SK-N-SH (cell line): ENCODE data around the gene ADAMTS2. TPM values are rescaled to one million over a fixed set of nuclear protein-coding genes. Genes with fewer than 3 reads are reported as not detected.

ENCODE experiments used
- CTCF ChIA-PET: fragments of 300-600, 350-600 bp; formaldehyde crosslinking; extraction: SDS; loops from one replicate; lab custom pipeline; 2021; lab: Yijun Ruan, JAX
- POLR2A ChIA-PET: fragments of 350-600 bp; sonication (Branson Sonifier 250); formaldehyde crosslinking; extraction: SDS; loops from one replicate; lab custom pipeline; 2020; ENCODE audit warnings: antibody characterized with exemption, inconsistent platforms; lab: Yijun Ruan, JAX
- DNase-seq: peaks from one replicate; pipeline ENCODE4 v3.0.0; 2012
- H2AFZ ChIP-seq: fragments of 200-600 bp; sonication (generic); 2 replicates; pipeline ENCODE4 v1.8.1; 2016; ENCODE audit warnings: antibody characterized with exemption, mild to moderate bottlenecking, low read depth
- H3F3A ChIP-seq: fragments of 200-600 bp; sonication (generic); replicated peaks from 2 replicates; pipeline ENCODE3; 2016; ENCODE audit warnings: antibody characterized with exemption, mild to moderate bottlenecking; ENCODE audit not compliant: insufficient read depth
- H3K27ac ChIP-seq, 2 experiments: fragments of 200-500 bp in 1 of 2; fragments of 200-600 bp in 1 of 2; sonication (Bioruptor generic) in 1 of 2; sonication (generic), shearing (Covaris generic) in 1 of 2; 2 replicates each; pipeline versions ENCODE4 v1.5.1 to v1.6.1; 2014 to 2016; ENCODE audit warnings: low read depth in 2 of 2, inconsistent platforms in 1 of 2, low read length in 1 of 2, mild to moderate bottlenecking in 1 of 2, mixed read lengths in 1 of 2
- H3K27me3 ChIP-seq: fragments of 200-600 bp; sonication (generic), shearing (Covaris generic); 2 replicates; pipeline ENCODE4 v1.6.1; 2016; ENCODE audit warnings: mixed run types; ENCODE audit not compliant: insufficient read depth
- H3K36me3 ChIP-seq, 2 experiments: fragments of 200-500 bp in 1 of 2; fragments of 200-600 bp in 1 of 2; sonication (Bioruptor generic) in 1 of 2; sonication (generic) in 1 of 2; replicated peaks in 1 of 2; 2 replicates each; pipeline versions ENCODE3 to v1.5.1; 2014 to 2016; ENCODE audit warnings: low read length in 1 of 2, mild to moderate bottlenecking in 1 of 2; ENCODE audit not compliant: insufficient read depth in 2 of 2, control insufficient read depth in 1 of 2
- H3K4me1 ChIP-seq, 2 experiments: fragments of 200-500 bp in 1 of 2; fragments of 200-600 bp in 1 of 2; sonication (Bioruptor generic) in 1 of 2; sonication (generic), shearing (Covaris generic) in 1 of 2; 2 replicates each; pipeline versions ENCODE4 v1.5.1 to v1.6.1; 2014 to 2016; ENCODE audit warnings: low read depth in 1 of 2, low read length in 1 of 2, mixed run types in 1 of 2; ENCODE audit not compliant: insufficient read depth in 2 of 2, control insufficient read depth in 1 of 2
- H3K4me2 ChIP-seq: fragments of 200-600 bp; sonication (generic), shearing (Covaris generic); 2 replicates; pipeline ENCODE4 v1.6.1; 2017; ENCODE audit warnings: mixed run types
- H3K4me3 ChIP-seq, 2 experiments: fragments of 200-500 bp in 1 of 2; fragments of 200-600 bp in 1 of 2; sonication (Bioruptor generic) in 1 of 2; sonication (generic), shearing (Covaris generic) in 1 of 2; 2 replicates each; pipeline versions ENCODE4 v1.5.1 to v1.8.1; 2014 to 2016; ENCODE audit warnings: low read depth in 2 of 2, inconsistent platforms in 1 of 2, low read length in 1 of 2, mild to moderate bottlenecking in 1 of 2, mixed read lengths in 1 of 2, moderate library complexity in 1 of 2
- H3K79me2 ChIP-seq: fragments of 200-600 bp; sonication (generic); 2 replicates; pipeline ENCODE4 v1.8.1; 2017; ENCODE audit warnings: mild to moderate bottlenecking; ENCODE audit not compliant: insufficient read depth
- H3K9ac ChIP-seq: fragments of 200-600 bp; sonication (generic); 2 replicates; pipeline ENCODE4 v1.6.1; 2017; ENCODE audit warnings: mixed run types
- H3K9me2 ChIP-seq: fragments of 200-600 bp; sonication (generic); 2 replicates; pipeline ENCODE4 v1.6.1; 2017; ENCODE audit warnings: mixed run types
- H3K9me3 ChIP-seq: fragments of 200-600 bp; sonication (generic); 2 replicates; pipeline ENCODE4 v1.6.1; 2017; ENCODE audit warnings: mixed run types, mild to moderate bottlenecking, moderate library complexity
- H4K20me1 ChIP-seq: fragments of 200-600 bp; sonication (generic); 2 replicates; pipeline ENCODE4 v1.6.1; 2017; ENCODE audit warnings: mild to moderate bottlenecking, mixed run types; ENCODE audit not compliant: insufficient read depth
- ELF1 ChIP-seq: IDR thresholded peaks from 2 replicates; pipeline ENCODE4 v1.4.0; 2012
- FOSL2 ChIP-seq: IDR thresholded peaks from 2 replicates; pipeline ENCODE4 v1.4.0; 2012; ENCODE audit warnings: low read depth, mild to moderate bottlenecking, moderate library complexity, borderline replicate concordance
- FOXM1 ChIP-seq: IDR thresholded peaks from 2 replicates; pipeline ENCODE4 v1.4.0; 2012; ENCODE audit warnings: low read depth, mild to moderate bottlenecking
- MEF2A ChIP-seq: IDR thresholded peaks from 2 replicates; pipeline ENCODE4 v1.4.0; 2012; ENCODE audit warnings: low read depth, borderline replicate concordance
- NFIC ChIP-seq: IDR thresholded peaks from 2 replicates; pipeline ENCODE4 v1.4.0; 2012; ENCODE audit warnings: borderline replicate concordance
- RAD21 ChIP-seq: IDR thresholded peaks from 2 replicates; pipeline ENCODE4 v1.6.1; 2012; ENCODE audit warnings: mild to moderate bottlenecking, low read length
- TAF1 ChIP-seq: IDR thresholded peaks from 2 replicates; pipeline ENCODE4 v1.6.1; 2012; ENCODE audit warnings: low read depth, mild to moderate bottlenecking, low read length, moderate library complexity, borderline replicate concordance
- TEAD4 ChIP-seq: IDR thresholded peaks from 2 replicates; pipeline ENCODE4 v1.4.0; 2012; ENCODE audit warnings: mild to moderate bottlenecking, borderline replicate concordance; ENCODE audit not compliant: insufficient read depth
- WGBS: methylation state at CpG from one replicate; pipeline ENCODE4 v1.1.6; 2017; ENCODE audit warnings: low lambda C conversion rate; 5-methylcytosine and 5-hydroxymethylcytosine counted together
- polyA plus RNA-seq, 3 experiments: library from polyadenylated mRNA; depleted of rRNA; stranded (reverse); fragments of >200 nt; gene quantifications; 2 replicates each; pipeline ENCODE4 v1.2.3, GENCODE V29; 2012
- TF ChIP-seq, protein P1 (sequence below): fragments of 150-350 bp; IDR thresholded peaks from 2 replicates; pipeline ENCODE4 v1.6.1; 2017; ENCODE audit warnings: antibody characterized with exemption, low read length, low read depth, borderline replicate concordance
- TF ChIP-seq, protein P2 (sequence below): fragments of 150-350 bp; IDR thresholded peaks from 2 replicates; pipeline ENCODE4 v1.6.1; 2016; ENCODE audit warnings: mild to moderate bottlenecking, low read depth, low read length
- TF ChIP-seq, protein P3 (sequence below): IDR thresholded peaks from 2 replicates; pipeline ENCODE4 v1.4.0; 2012; ENCODE audit warnings: low read depth
- TF ChIP-seq, protein P4 (sequence below): IDR thresholded peaks from 2 replicates; pipeline ENCODE4 v1.4.0; 2012; ENCODE audit warnings: low read depth, borderline replicate concordance

Gene ADAMTS2
- polyA plus RNA-seq, 1 of the 3 experiments (the other 2 are of a cell fraction) = 0.12 TPM

DNA sequence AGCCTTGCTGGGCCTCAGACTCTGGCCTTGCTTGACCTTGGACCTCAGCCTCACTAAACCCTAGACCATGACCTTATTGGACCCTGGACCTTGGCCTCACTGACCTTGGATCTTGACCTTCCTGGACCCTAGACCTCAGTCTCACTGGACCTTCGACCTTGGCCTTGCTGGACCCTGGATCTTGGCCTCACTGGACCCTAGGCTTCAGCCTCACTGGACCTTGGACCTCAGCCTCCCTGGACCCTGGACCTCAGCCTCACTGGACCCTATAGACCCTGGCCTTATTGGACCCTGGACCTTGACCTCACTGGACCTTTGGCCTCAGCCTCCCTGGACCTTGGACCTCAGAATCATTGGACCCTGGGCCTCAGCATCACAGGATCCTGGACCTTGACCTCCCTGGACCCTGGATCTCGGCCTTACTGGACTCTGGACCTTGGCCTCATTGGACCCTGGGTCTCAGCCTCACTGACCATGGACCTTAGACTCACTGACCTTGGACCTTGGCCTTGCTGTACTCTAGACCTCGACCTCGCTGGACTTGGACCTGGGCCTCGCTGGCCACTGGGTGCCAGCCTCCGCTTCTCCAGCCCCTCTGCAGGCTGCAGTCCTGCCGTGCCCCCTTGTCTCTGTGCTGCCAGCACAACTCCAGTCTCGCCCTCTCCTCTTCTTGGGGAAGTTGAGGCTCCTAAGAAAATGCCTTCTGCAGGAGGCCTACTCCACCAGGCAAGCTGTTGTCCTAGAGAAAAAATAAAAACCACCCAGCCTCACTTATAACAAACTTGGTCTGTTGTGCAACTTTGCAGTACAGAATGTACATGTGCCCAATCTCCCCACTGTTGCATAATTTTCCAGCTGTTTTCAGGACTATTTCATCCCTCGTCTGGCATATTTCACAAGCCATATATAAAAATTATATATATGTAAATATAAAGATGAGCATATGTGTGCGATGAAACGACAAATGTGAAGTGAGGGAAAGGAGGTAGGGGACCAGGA, 11.0 kb upstream of the ADAMTS2 start:
- Histone ChIP-seq H3K9me2 (no peaks in the 10 kb centered on the region), H3K27me3 (no peaks in the 10 kb centered on the region), H3K4me3 (no peak overlapping the region), H3K9me3 (no peaks in the 10 kb centered on the region), H4K20me1 (no peaks in the 10 kb centered on the region), H3K27ac (peak overlapping the region in 1 of 2 experiments; percentile 96; a peak in 1 of 4 replicates), H3K79me2 (no peaks in the 10 kb centered on the region), H3F3A (no peaks in the 10 kb centered on the region), H3K9ac (no peak overlapping the region), H2AFZ (no peak overlapping the region), H3K4me2 (no peak overlapping the region), H3K36me3 (no peaks in the 10 kb centered on the region), H3K4me1 (peaks cover 0 to 48% of the 10 kb centered on the region in 2 experiments; a peak in 1 of 4 replicates)
- CTCF ChIA-PET = interaction anchor here (1.0 to 1.5 kb wide), 2 partner anchors 13 to 138 kb away, joined by 3 read pairs; no protein-coding TSS in a partner anchor
- DNase-seq = no peak
- TF ChIP-seq MEF2A = no peak
- no peak for TF ChIP-seq FOSL2
- TF ChIP-seq, protein P1, sequence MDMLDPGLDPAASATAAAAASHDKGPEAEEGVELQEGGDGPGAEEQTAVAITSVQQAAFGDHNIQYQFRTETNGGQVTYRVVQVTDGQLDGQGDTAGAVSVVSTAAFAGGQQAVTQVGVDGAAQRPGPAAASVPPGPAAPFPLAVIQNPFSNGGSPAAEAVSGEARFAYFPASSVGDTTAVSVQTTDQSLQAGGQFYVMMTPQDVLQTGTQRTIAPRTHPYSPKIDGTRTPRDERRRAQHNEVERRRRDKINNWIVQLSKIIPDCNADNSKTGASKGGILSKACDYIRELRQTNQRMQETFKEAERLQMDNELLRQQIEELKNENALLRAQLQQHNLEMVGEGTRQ = no peak
- TF ChIP-seq TEAD4 = no peak
- no peak for TF ChIP-seq TAF1
- no peak for TF ChIP-seq RAD21
- no peak for TF ChIP-seq NFIC
- TF ChIP-seq, protein P2, sequence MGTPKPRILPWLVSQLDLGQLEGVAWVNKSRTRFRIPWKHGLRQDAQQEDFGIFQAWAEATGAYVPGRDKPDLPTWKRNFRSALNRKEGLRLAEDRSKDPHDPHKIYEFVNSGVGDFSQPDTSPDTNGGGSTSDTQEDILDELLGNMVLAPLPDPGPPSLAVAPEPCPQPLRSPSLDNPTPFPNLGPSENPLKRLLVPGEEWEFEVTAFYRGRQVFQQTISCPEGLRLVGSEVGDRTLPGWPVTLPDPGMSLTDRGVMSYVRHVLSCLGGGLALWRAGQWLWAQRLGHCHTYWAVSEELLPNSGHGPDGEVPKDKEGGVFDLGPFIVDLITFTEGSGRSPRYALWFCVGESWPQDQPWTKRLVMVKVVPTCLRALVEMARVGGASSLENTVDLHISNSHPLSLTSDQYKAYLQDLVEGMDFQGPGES = no peak
- TF ChIP-seq, protein P3, sequence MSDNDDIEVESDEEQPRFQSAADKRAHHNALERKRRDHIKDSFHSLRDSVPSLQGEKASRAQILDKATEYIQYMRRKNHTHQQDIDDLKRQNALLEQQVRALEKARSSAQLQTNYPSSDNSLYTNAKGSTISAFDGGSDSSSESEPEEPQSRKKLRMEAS = no peak
- TF ChIP-seq, protein P4, sequence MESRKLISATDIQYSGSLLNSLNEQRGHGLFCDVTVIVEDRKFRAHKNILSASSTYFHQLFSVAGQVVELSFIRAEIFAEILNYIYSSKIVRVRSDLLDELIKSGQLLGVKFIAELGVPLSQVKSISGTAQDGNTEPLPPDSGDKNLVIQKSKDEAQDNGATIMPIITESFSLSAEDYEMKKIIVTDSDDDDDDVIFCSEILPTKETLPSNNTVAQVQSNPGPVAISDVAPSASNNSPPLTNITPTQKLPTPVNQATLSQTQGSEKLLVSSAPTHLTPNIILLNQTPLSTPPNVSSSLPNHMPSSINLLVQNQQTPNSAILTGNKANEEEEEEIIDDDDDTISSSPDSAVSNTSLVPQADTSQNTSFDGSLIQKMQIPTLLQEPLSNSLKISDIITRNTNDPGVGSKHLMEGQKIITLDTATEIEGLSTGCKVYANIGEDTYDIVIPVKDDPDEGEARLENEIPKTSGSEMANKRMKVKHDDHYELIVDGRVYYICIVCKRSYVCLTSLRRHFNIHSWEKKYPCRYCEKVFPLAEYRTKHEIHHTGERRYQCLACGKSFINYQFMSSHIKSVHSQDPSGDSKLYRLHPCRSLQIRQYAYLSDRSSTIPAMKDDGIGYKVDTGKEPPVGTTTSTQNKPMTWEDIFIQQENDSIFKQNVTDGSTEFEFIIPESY = no peak
- no peak for TF ChIP-seq ELF1
- no peak for TF ChIP-seq FOXM1
- WGBS = 14% methylated on average over 8 of the region's 11 CpGs
- POLR2A ChIA-PET = no interaction called here
